Nephron progenitor cell (in vitro differentiated cells): ENCODE data around the gene TEX2.
A peak's percentile ranks its signal among the peaks of the same experiment; 100 is the strongest.

Experiments used
- DNase-seq: peaks from one replicate; pipeline ENCODE4 v3.0.0; 2021
- H3K27ac Mint-ChIP-seq: 2 replicates; pipeline ENCODE4 v1.8.0; 2021; ENCODE audit warnings: mild to moderate bottlenecking, moderate library complexity, mixed read lengths
- H3K27me3 Mint-ChIP-seq: 2 replicates; pipeline ENCODE4 v1.8.0; 2021; ENCODE audit warnings: mild to moderate bottlenecking, low read depth, mixed read lengths; ENCODE audit not compliant: poor library complexity
- H3K36me3 Mint-ChIP-seq: 2 replicates; pipeline ENCODE4 v1.8.0; 2021; ENCODE audit warnings: low read depth, mixed read lengths
- H3K4me1 Mint-ChIP-seq: 2 replicates; pipeline ENCODE4 v1.8.0; 2021; ENCODE audit warnings: mixed read lengths
- H3K4me3 Mint-ChIP-seq: 2 replicates; pipeline ENCODE4 v1.8.0; 2021; ENCODE audit warnings: mild to moderate bottlenecking, moderate library complexity, mixed read lengths
- H3K9me3 Mint-ChIP-seq: 2 replicates; pipeline ENCODE4 v1.8.0; 2021; ENCODE audit warnings: mild to moderate bottlenecking, moderate library complexity, mixed read lengths
- TF ChIP-seq, protein P1 (sequence below): fragments of 200-600 bp; sonication (generic); IDR thresholded peaks from 2 replicates; pipeline ENCODE4 v1.5.0; 2021; ENCODE audit warnings: antibody characterized with exemption

The TEX2 gene

GRCh38 chr17:64145751-64146417 lies 117.2 kb downstream of the TEX2 start:
- TF ChIP-seq, protein P1, sequence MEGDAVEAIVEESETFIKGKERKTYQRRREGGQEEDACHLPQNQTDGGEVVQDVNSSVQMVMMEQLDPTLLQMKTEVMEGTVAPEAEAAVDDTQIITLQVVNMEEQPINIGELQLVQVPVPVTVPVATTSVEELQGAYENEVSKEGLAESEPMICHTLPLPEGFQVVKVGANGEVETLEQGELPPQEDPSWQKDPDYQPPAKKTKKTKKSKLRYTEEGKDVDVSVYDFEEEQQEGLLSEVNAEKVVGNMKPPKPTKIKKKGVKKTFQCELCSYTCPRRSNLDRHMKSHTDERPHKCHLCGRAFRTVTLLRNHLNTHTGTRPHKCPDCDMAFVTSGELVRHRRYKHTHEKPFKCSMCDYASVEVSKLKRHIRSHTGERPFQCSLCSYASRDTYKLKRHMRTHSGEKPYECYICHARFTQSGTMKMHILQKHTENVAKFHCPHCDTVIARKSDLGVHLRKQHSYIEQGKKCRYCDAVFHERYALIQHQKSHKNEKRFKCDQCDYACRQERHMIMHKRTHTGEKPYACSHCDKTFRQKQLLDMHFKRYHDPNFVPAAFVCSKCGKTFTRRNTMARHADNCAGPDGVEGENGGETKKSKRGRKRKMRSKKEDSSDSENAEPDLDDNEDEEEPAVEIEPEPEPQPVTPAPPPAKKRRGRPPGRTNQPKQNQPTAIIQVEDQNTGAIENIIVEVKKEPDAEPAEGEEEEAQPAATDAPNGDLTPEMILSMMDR = no peak
- peak; percentile 92 for DNase-seq
- Mint-ChIP-seq H3K27ac (no peak overlapping the region), H3K36me3 (peaks cover 23% of the 10 kb centered on the region), H3K27me3 (no peaks in the 10 kb centered on the region), H3K9me3 (no peaks in the 10 kb centered on the region), H3K4me1 (peaks cover 26% of the 10 kb centered on the region), H3K4me3 (no peak overlapping the region)

GRCh38 chr17:64145375-64145750 lies 117.7 kb downstream of the TEX2 start:
- H3K4me3 Mint-ChIP-seq = no peak overlapping the region
- peaks cover under 1% of the 10 kb centered on the region for H3K27me3 Mint-ChIP-seq
- no peak for DNase-seq
- H3K36me3 Mint-ChIP-seq = peaks cover 23% of the 10 kb centered on the region
- H3K9me3 Mint-ChIP-seq = no peaks in the 10 kb centered on the region
- TF ChIP-seq, protein P1 = no peak
- no peak overlapping the region for H3K27ac Mint-ChIP-seq
- H3K4me1 Mint-ChIP-seq = peaks cover 26% of the 10 kb centered on the region

DNA sequence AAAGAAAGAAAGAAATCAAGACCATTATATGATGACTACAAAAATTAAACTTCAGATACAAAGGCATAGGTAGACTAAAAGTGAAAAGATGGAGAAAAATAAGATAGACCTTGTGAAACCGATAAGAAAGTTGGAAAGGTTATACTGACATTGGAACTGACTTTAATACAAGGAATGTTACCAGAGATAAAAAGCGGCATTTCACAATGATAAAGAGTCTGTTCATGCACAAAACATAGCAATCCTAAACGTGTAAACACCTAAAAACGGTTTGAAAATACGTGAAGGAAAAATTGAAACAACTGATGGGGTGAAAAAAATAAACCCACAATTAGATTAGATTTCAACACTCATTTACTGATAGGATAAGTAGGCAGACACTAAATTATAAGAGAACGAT lies 123.5 kb downstream of the TEX2 start:
- Mint-ChIP-seq H3K4me1 (peaks cover 7% of the 10 kb centered on the region), H3K27ac (no peak overlapping the region), H3K9me3 (no peaks in the 10 kb centered on the region), H3K4me3 (no peak overlapping the region), H3K27me3 (peaks cover 15% of the 10 kb centered on the region), H3K36me3 (no peaks in the 10 kb centered on the region)
- no peak for DNase-seq
- TF ChIP-seq, protein P1 = no peak

GRCh38 chr17:64138441-64138840 lies 124.6 kb downstream of the TEX2 start:
- no peak overlapping the region for H3K27ac Mint-ChIP-seq
- H3K27me3 Mint-ChIP-seq = peaks cover 19% of the 10 kb centered on the region
- H3K36me3 Mint-ChIP-seq = no peaks in the 10 kb centered on the region
- no peak for DNase-seq
- H3K4me3 Mint-ChIP-seq = no peak overlapping the region
- H3K4me1 Mint-ChIP-seq = peaks cover 12% of the 10 kb centered on the region
- TF ChIP-seq, protein P1 = no peak
- H3K9me3 Mint-ChIP-seq = no peaks in the 10 kb centered on the region

- no peaks in the 10 kb centered on the region for H3K9me3 Mint-ChIP-seq
- H3K4me1 Mint-ChIP-seq = peaks cover 30% of the 10 kb centered on the region
- TF ChIP-seq, protein P1 = no peak
- H3K27me3 Mint-ChIP-seq = peaks cover 26% of the 10 kb centered on the region
- no peak overlapping the region for H3K4me3 Mint-ChIP-seq
- H3K27ac Mint-ChIP-seq = no peak overlapping the region
- DNase-seq = no peak
- H3K36me3 Mint-ChIP-seq = no peaks in the 10 kb centered on the region
These were observed 128.1 kb downstream of the TEX2 start for GRCh38 chr17:64135000-64135399.
